GM19438 (cell line): ENCODE measurements around the gene USP28.
A peak's percentile ranks its signal among the peaks of the same experiment; 100 is the strongest.
"Not testable (repeated sequence)": the region's sequence is repeated elsewhere in the genome, so short reads cannot be mapped to it uniquely, and the experiment has no call there.

Experiments
- ATAC-seq: cut with Tn5 transposase; IDR thresholded peaks from one replicate; pipeline ENCODE4 v1.9.1; 2021; ENCODE audit warnings: low read depth; ENCODE audit not compliant: unreplicated experiment

The USP28 gene

GRCh38 chr11:113875234-113876073 is at the start of gene USP28:
USP28 (minus strand) TSS chr11:113875572; CDS start chr11:113875501, 71 bp downstream.
- ATAC-seq: peak; percentile 79

GRCh38 chr11:113923572-113923971 is 48.2 kb upstream of the USP28 start:
- no peak for ATAC-seq

- ATAC-seq: not testable (repeated sequence)
Measured at GRCh38 chr11:113911491-113911890, 36.1 kb upstream of the USP28 start.

- no peak for ATAC-seq
Measured at GRCh38 chr11:113908098-113908497, 32.7 kb upstream of the USP28 start.

- no peak for ATAC-seq
Measured at GRCh38 chr11:113907681-113908080, 32.3 kb upstream of the USP28 start.

- ATAC-seq: no peak
Measured at GRCh38 chr11:113907152-113907551, 31.8 kb upstream of the USP28 start.

- no peak for ATAC-seq
Measured at GRCh38 chr11:113906516-113906915, 31.1 kb upstream of the USP28 start.

- ATAC-seq: no peak
Measured at GRCh38 chr11:113906038-113906437, 30.7 kb upstream of the USP28 start.

- no peak for ATAC-seq
Measured at GRCh38 chr11:113904379-113905101, 29.2 kb upstream of the USP28 start, which contains the start of gene HTR3B. HTR3B (plus strand) TSS chr11:113904796; CDS start chr11:113904934, 138 bp downstream.

GRCh38 chr11:113901141-113901540 is 25.8 kb upstream of the USP28 start:
- ATAC-seq: no peak

GRCh38 chr11:113896156-113896879 is 20.9 kb upstream of the USP28 start:
- ATAC-seq: no peak

GRCh38 chr11:113895367-113896155 is 20.2 kb upstream of the USP28 start:
- ATAC-seq: no peak

GRCh38 chr11:113894421-113894996 is 19.1 kb upstream of the USP28 start:
- ATAC-seq: no peak

GRCh38 chr11:113888848-113889247 is 13.5 kb upstream of the USP28 start:
- ATAC-seq: no peak

- ATAC-seq: no peak
Measured at GRCh38 chr11:113885897-113886296, 10.5 kb upstream of the USP28 start.

GRCh38 chr11:113884361-113884836 is 9.0 kb upstream of the USP28 start:
- no peak for ATAC-seq

- ATAC-seq: no peak
Measured at GRCh38 chr11:113881856-113882255, 6.5 kb upstream of the USP28 start.

- ATAC-seq: no peak
Measured at GRCh38 chr11:113880971-113881370, 5.6 kb upstream of the USP28 start.

GRCh38 chr11:113879446-113879845 is 4.1 kb upstream of the USP28 start:
- ATAC-seq: not testable (repeated sequence)

GRCh38 chr11:113877670-113878055 is 2.3 kb upstream of the USP28 start:
- no peak for ATAC-seq
